ENCODE measurements around the gene DPEP3. TPM values are rescaled to one million over a fixed set of nuclear protein-coding genes. Genes with fewer than 3 reads are reported as not detected.
A peak's percentile ranks its signal among the peaks of the same experiment; 100 is the strongest.

Gene DPEP3
- total and polyA plus RNA-seq, 8 donors: 0.08 to 0.60 (median 0.09) TPM; not detected in 5

DNA sequence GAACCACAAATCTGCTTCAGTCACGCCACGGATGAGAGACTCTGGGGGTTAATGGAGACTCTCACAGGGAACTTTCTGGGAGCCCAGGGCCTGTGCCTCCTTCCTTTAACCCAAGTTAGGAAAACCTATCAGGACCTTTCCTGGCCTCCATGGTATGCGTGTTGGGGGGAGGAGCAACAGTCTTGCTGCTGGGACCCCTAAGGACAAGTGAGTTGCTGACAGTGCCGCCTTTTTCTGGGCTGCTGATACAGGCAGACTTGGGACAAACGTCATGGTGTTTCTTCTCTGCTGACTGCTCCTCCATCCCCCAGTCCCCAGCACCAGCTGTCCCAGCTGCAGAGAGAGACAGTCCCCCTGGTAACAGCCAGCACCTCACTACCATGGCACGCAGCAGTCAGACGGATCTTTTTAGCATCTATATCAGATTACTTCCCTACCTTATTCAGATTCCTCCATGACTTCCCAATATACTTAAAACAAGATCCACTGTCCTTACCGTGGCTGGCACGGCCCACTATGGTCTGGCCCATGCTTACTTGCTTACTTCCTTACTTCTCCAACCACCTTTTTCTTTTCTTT lies 28.9 kb upstream of the DPEP3 start:
- no peaks in the 10 kb centered on the region for H3K36me3 ChIP-seq
- H3K27ac ChIP-seq: no peak overlapping the region
- intact Hi-C loops (cut with DNase I): no loop called here
- ATAC-seq: no peak
- peaks cover 0 to 42% of the 10 kb centered on the region in 2 donors for H3K4me1 ChIP-seq
- no peaks in the 10 kb centered on the region for H3K27me3 ChIP-seq
- TF ChIP-seq, protein P1, sequence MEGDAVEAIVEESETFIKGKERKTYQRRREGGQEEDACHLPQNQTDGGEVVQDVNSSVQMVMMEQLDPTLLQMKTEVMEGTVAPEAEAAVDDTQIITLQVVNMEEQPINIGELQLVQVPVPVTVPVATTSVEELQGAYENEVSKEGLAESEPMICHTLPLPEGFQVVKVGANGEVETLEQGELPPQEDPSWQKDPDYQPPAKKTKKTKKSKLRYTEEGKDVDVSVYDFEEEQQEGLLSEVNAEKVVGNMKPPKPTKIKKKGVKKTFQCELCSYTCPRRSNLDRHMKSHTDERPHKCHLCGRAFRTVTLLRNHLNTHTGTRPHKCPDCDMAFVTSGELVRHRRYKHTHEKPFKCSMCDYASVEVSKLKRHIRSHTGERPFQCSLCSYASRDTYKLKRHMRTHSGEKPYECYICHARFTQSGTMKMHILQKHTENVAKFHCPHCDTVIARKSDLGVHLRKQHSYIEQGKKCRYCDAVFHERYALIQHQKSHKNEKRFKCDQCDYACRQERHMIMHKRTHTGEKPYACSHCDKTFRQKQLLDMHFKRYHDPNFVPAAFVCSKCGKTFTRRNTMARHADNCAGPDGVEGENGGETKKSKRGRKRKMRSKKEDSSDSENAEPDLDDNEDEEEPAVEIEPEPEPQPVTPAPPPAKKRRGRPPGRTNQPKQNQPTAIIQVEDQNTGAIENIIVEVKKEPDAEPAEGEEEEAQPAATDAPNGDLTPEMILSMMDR (IDR thresholded peaks at IDR 0.05): no peak
- H3K9me3 ChIP-seq: no peaks in the 10 kb centered on the region
- DNase-seq: no peak
- H3K4me3 ChIP-seq: no peak overlapping the region

DNA sequence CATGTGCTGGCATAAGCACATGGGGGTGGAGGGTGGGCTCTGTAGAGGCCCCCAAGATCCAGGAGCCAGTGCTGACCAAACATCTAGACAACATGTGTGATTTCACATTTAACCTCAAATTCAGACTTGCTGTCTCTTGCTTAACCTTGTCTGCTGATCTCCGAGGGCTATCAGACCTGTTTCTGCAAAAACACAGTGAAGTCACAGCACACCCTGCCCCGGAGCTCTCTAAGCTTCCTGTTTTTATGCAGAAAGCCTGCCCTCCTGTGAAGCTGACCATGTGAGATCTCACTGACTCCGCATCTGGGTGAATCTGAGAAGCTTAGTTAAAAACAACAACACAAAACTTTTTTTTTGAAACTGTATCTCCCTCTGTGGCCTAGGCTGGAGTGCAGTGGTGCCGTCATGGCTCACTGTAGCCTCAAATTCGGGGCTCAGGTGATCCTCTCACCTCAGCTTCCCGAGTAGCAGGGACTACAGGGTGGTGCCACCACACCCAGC lies 25.5 kb upstream of the DPEP3 start:
- peaks cover 0 to 33% of the 10 kb centered on the region in 2 donors for H3K4me1 ChIP-seq
- no peaks in the 10 kb centered on the region for H3K27me3 ChIP-seq
- DNase-seq (peak in 1 of 4 donors; percentile 81), ATAC-seq (peak; percentile 91)
- H3K27ac ChIP-seq: peak overlapping the region; percentile 82 to 92
- H3K4me3 ChIP-seq: no peak overlapping the region
- no peaks in the 10 kb centered on the region for H3K36me3 ChIP-seq
- TF ChIP-seq, protein P1 (IDR thresholded peaks at IDR 0.05): no peak
- H3K9me3 ChIP-seq: no peaks in the 10 kb centered on the region
- intact Hi-C loops (cut with DNase I): no loop called here

DNA sequence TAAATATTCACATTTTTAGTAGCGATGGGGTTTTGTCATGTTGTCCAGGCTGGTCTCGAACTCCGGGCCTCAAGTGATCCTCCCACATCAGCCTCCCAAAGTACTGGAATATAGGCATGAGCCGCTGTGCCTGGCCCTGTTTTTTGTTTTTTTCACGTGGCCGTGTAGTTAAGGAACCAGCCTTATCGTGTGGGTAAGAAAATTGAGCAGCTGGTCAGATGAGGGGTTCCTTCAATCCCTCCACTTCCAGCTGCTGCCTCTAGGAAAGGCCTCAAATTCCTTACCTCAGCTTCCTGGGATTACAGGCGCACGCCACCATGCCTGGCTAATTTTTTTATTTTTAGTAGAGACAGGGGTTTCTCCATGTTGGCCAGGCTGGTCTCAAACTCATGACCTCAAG lies 24.9 kb upstream of the DPEP3 start:
- TF ChIP-seq, protein P1 (IDR thresholded peaks at IDR 0.05): no peak
- H3K36me3 ChIP-seq: no peaks in the 10 kb centered on the region
- DNase-seq: no peak
- peak overlapping the region; percentile 82 to 92 for H3K27ac ChIP-seq
- ATAC-seq: no peak
- H3K9me3 ChIP-seq: no peaks in the 10 kb centered on the region
- no peak overlapping the region for H3K4me3 ChIP-seq
- intact Hi-C loops (cut with DNase I): no loop called here
- peaks cover 0 to 40% of the 10 kb centered on the region in 2 donors for H3K4me1 ChIP-seq
- H3K27me3 ChIP-seq: no peaks in the 10 kb centered on the region

DNA sequence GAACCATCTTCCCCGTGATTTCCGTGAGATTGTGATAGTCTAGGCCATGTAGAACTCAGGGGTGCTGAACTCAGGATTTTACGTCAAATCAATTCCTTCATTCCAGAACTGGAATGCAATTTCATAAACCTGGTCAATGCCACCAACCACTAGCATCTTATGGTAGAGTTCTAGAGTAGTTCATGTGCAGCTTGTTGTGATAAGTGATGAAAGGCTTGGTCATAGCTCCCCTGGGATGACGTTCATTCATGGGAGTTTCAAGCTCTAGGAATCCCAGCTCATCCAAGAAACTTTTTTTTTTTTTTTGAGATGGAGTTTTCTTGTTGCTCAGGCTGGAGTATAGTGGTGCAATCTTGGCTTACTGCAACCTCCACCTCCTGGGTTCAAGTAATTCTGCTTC lies 22.7 kb upstream of the DPEP3 start:
- no peak overlapping the region for H3K4me3 ChIP-seq
- no peak overlapping the region for H3K27ac ChIP-seq
- no peaks in the 10 kb centered on the region for H3K9me3 ChIP-seq
- TF ChIP-seq, protein P1 (IDR thresholded peaks at IDR 0.05): no peak
- H3K27me3 ChIP-seq: no peaks in the 10 kb centered on the region
- H3K36me3 ChIP-seq: no peaks in the 10 kb centered on the region
- intact Hi-C loops (cut with DNase I): no loop called here
- no peak for DNase-seq
- no peak for ATAC-seq
- H3K4me1 ChIP-seq: peaks cover 0 to 59% of the 10 kb centered on the region in 2 donors

DNA sequence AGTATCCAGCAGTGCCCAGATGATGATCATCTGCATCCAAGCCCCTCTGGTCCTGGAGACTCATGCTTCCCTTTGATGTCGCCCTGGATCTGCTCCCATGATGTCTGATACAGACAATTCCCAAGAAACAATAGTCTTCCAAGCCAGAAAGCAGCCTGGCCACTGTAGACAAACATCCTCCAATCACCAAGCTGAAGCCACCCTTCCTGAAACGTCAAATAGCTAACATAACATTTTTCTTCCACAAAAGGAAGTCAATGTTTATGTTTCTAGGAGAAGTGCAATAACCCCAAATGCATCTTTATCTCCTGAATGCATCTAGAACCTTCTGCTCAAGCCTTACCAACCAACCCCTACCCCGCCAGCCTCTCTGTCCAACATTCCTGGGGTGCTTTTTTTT lies 20.2 kb upstream of the DPEP3 start:
- no peaks in the 10 kb centered on the region for H3K9me3 ChIP-seq
- TF ChIP-seq, protein P1 (IDR thresholded peaks at IDR 0.05): no peak
- no peaks in the 10 kb centered on the region for H3K36me3 ChIP-seq
- peak overlapping the region; percentile 77 to 89 for H3K27ac ChIP-seq
- ATAC-seq (peak; percentile 51), DNase-seq (no peak)
- H3K27me3 ChIP-seq: no peaks in the 10 kb centered on the region
- H3K4me1 ChIP-seq: peaks cover 0 to 56% of the 10 kb centered on the region in 2 donors
- H3K4me3 ChIP-seq: peak overlapping the region in 1 of 2 donors; percentile 23
- intact Hi-C loops (cut with DNase I): no loop called here

Measured in left lung (tissue), 10 donors.